Stomach smooth muscle (tissue), 2 donors: ENCODE results near the gene KRT79.

Experiments
- H3K27ac ChIP-seq: one replicate; pipeline ENCODE4 v1.7.0; 2013; ENCODE audit warnings: mild to moderate bottlenecking, low read length, inconsistent platforms
- H3K27me3 ChIP-seq, 2 donors: one replicate each; pipeline ENCODE4 v1.7.0; 2013; ENCODE audit warnings: low read length in 2 of 2; ENCODE audit not compliant: insufficient read depth in 2 of 2, control insufficient read depth in 1 of 2
- H3K36me3 ChIP-seq, 2 donors: one replicate each; pipeline ENCODE4 v1.7.0; 2013; ENCODE audit warnings: low read length in 2 of 2; ENCODE audit not compliant: control insufficient read depth in 2 of 2, insufficient read depth in 2 of 2
- H3K4me1 ChIP-seq: one replicate; pipeline ENCODE4 v1.7.0; 2013; ENCODE audit warnings: low read length; ENCODE audit not compliant: control insufficient read depth, insufficient read depth
- H3K4me3 ChIP-seq, 2 donors: one replicate each; pipeline ENCODE4 v1.7.0; 2013; ENCODE audit warnings: low read length in 2 of 2
- H3K9ac ChIP-seq, 2 donors: one replicate each; pipeline ENCODE4 v1.7.0; 2013; ENCODE audit warnings: low read length in 2 of 2, mild to moderate bottlenecking in 1 of 2
- H3K9me3 ChIP-seq, 2 donors: one replicate each; pipeline ENCODE4 v1.7.0; 2013; ENCODE audit warnings: low read length in 2 of 2; ENCODE audit not compliant: control insufficient read depth in 2 of 2
- donor health status: healthy.
- donor health status: Pancreatic carcinoma.

The KRT79 gene

GRCh38 chr12:52783563-52784316, 50.4 kb downstream of the KRT79 start:
- H3K27ac ChIP-seq = no peak overlapping the region
- no peaks in the 10 kb centered on the region for H3K4me1 ChIP-seq
- no peaks in the 10 kb centered on the region for H3K9me3 ChIP-seq
- no peak overlapping the region for H3K9ac ChIP-seq
- no peaks in the 10 kb centered on the region for H3K36me3 ChIP-seq
- H3K27me3 ChIP-seq = peaks cover 0 to 6% of the 10 kb centered on the region in 2 donors
- H3K4me3 ChIP-seq = no peak overlapping the region

GRCh38 chr12:52782502-52782901, 51.6 kb downstream of the KRT79 start:
- Histone ChIP-seq H3K27me3 (peaks cover 0 to 10% of the 10 kb centered on the region in 2 donors), H3K4me3 (no peak overlapping the region), H3K36me3 (no peaks in the 10 kb centered on the region), H3K27ac (no peak overlapping the region), H3K4me1 (no peaks in the 10 kb centered on the region), H3K9ac (no peak overlapping the region), H3K9me3 (no peaks in the 10 kb centered on the region)

GRCh38 chr12:52781399-52782082, 52.6 kb downstream of the KRT79 start:
- no peak overlapping the region for H3K4me3 ChIP-seq
- peaks cover 0 to 13% of the 10 kb centered on the region in 2 donors for H3K27me3 ChIP-seq
- H3K4me1 ChIP-seq = no peaks in the 10 kb centered on the region
- no peak overlapping the region for H3K27ac ChIP-seq
- H3K9ac ChIP-seq = no peak overlapping the region
- no peaks in the 10 kb centered on the region for H3K36me3 ChIP-seq
- no peaks in the 10 kb centered on the region for H3K9me3 ChIP-seq

GRCh38 chr12:52779914-52780313, 54.2 kb downstream of the KRT79 start:
- Histone ChIP-seq H3K9me3 (no peaks in the 10 kb centered on the region), H3K27ac (no peak overlapping the region), H3K4me3 (no peak overlapping the region), H3K4me1 (no peaks in the 10 kb centered on the region), H3K27me3 (peaks cover 0 to 13% of the 10 kb centered on the region in 2 donors), H3K9ac (no peak overlapping the region), H3K36me3 (no peaks in the 10 kb centered on the region)

- no peaks in the 10 kb centered on the region for H3K9me3 ChIP-seq
- H3K9ac ChIP-seq = no peak overlapping the region
- no peak overlapping the region for H3K4me3 ChIP-seq
- no peak overlapping the region for H3K27ac ChIP-seq
- no peaks in the 10 kb centered on the region for H3K4me1 ChIP-seq
- peaks cover 0 to 10% of the 10 kb centered on the region in 2 donors for H3K27me3 ChIP-seq
- no peaks in the 10 kb centered on the region for H3K36me3 ChIP-seq
These were observed 55.3 kb downstream of the KRT79 start for GRCh38 chr12:52778833-52779232.

GRCh38 chr12:52777566-52777965, 56.5 kb downstream of the KRT79 start:
- Histone ChIP-seq H3K27ac (no peak overlapping the region), H3K4me1 (no peaks in the 10 kb centered on the region), H3K36me3 (no peaks in the 10 kb centered on the region), H3K27me3 (peaks cover 0 to 9% of the 10 kb centered on the region in 2 donors), H3K9ac (no peak overlapping the region), H3K9me3 (no peaks in the 10 kb centered on the region), H3K4me3 (no peak overlapping the region)

GRCh38 chr12:52776913-52777395, 57.2 kb downstream of the KRT79 start, which contains the start of gene KRT76:
Gene KRT76 (minus strand): TSS chr12:52777345. CDS start chr12:52777291, 54 bp downstream.
- H3K27me3 ChIP-seq = peaks cover 0 to 9% of the 10 kb centered on the region in 2 donors

GRCh38 chr12:52776435-52776834, 57.7 kb downstream of the KRT79 start:
- Histone ChIP-seq H3K27me3 (peaks cover 0 to 9% of the 10 kb centered on the region in 2 donors), H3K9ac (no peak overlapping the region), H3K4me3 (no peak overlapping the region), H3K9me3 (no peaks in the 10 kb centered on the region), H3K36me3 (no peaks in the 10 kb centered on the region), H3K27ac (no peak overlapping the region), H3K4me1 (no peaks in the 10 kb centered on the region)

More at GRCh38 chr12:52776913-52777395, 57.2 kb downstream of the KRT79 start, which contains the start of gene KRT76:
- Histone ChIP-seq H3K4me1 (no peaks in the 10 kb centered on the region), H3K4me3 (no peak within 1 kb of the TSS), H3K27ac (no peak within 1 kb of the TSS), H3K9ac (no peak within 1 kb of the TSS), H3K9me3 (no peaks in the 10 kb centered on the region), H3K36me3 (no peaks in the 10 kb centered on the region)

- Histone ChIP-seq H3K36me3 (no peaks in the 10 kb centered on the region), H3K27me3 (peaks cover 0 to 9% of the 10 kb centered on the region in 2 donors), H3K9me3 (no peaks in the 10 kb centered on the region), H3K9ac (no peak overlapping the region), H3K27ac (no peak overlapping the region), H3K4me1 (no peaks in the 10 kb centered on the region), H3K4me3 (no peak overlapping the region)
These were observed 59.4 kb downstream of the KRT79 start for GRCh38 chr12:52774629-52775250.

- H3K27me3 ChIP-seq = peaks cover 0 to 6% of the 10 kb centered on the region in 2 donors
These were observed 61.3 kb downstream of the KRT79 start for GRCh38 chr12:52772772-52773171.

More at GRCh38 chr12:52772772-52773171, 61.3 kb downstream of the KRT79 start:
- Histone ChIP-seq H3K9ac (no peak overlapping the region), H3K27ac (no peak overlapping the region), H3K36me3 (no peaks in the 10 kb centered on the region), H3K4me3 (no peak overlapping the region), H3K9me3 (no peaks in the 10 kb centered on the region), H3K4me1 (no peaks in the 10 kb centered on the region)
